Panc1 (cell line): ENCODE results near the gene DNAJC13.

Source experiments
- REST ChIP-seq, 2 experiments: IDR thresholded peaks; 2 replicates each; pipeline ENCODE4 v1.6.1; 2011 to 2012; ENCODE audit warnings: low read depth in 2 of 2, control low read depth in 1 of 2, low read length in 1 of 2, mild to moderate bottlenecking in 1 of 2, moderate library complexity in 1 of 2; ENCODE audit not compliant: insufficient read depth in 1 of 2
- TF ChIP-seq, protein P1 (sequence below): fragments of 450-650 bp; IDR thresholded peaks from 2 replicates; pipeline ENCODE4 v1.5.1; 2017; ENCODE audit warnings: mild to moderate bottlenecking

DNA sequence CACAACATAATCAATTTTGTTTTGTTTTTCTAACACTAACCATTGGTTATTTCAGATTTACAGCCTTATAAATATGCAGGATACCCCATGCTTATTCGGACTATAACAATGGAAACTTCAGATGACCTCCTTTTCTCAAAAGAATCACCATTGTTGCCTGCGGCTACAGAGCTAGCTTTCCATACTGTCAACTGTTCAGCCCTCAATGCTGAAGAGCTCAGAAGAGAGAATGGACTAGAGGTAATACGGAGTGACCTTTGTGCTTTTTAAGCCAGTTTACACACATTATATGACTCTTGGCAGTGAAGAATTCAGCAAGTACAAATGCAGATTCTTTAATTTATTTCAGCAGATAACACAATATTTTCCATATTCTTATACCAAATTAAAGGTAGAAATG lies 81.8 kb downstream of the DNAJC13 start:
- TF ChIP-seq, protein P1, sequence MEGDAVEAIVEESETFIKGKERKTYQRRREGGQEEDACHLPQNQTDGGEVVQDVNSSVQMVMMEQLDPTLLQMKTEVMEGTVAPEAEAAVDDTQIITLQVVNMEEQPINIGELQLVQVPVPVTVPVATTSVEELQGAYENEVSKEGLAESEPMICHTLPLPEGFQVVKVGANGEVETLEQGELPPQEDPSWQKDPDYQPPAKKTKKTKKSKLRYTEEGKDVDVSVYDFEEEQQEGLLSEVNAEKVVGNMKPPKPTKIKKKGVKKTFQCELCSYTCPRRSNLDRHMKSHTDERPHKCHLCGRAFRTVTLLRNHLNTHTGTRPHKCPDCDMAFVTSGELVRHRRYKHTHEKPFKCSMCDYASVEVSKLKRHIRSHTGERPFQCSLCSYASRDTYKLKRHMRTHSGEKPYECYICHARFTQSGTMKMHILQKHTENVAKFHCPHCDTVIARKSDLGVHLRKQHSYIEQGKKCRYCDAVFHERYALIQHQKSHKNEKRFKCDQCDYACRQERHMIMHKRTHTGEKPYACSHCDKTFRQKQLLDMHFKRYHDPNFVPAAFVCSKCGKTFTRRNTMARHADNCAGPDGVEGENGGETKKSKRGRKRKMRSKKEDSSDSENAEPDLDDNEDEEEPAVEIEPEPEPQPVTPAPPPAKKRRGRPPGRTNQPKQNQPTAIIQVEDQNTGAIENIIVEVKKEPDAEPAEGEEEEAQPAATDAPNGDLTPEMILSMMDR: no peak
- no peak for TF ChIP-seq REST (IDR thresholded peaks at IDR 0.05; ENCODE audit: insufficient read depth in 1 of 2, low read depth in 2 of 2, low read length in 1 of 2)
